Measurements from ENCODE around the gene LDAF1. TPM values are rescaled to one million over a fixed set of nuclear protein-coding genes. Genes with fewer than 3 reads are reported as not detected.

Gene LDAF1
- total RNA-seq, 1 experiment from 2014 or later, result 18.7 TPM

DNA sequence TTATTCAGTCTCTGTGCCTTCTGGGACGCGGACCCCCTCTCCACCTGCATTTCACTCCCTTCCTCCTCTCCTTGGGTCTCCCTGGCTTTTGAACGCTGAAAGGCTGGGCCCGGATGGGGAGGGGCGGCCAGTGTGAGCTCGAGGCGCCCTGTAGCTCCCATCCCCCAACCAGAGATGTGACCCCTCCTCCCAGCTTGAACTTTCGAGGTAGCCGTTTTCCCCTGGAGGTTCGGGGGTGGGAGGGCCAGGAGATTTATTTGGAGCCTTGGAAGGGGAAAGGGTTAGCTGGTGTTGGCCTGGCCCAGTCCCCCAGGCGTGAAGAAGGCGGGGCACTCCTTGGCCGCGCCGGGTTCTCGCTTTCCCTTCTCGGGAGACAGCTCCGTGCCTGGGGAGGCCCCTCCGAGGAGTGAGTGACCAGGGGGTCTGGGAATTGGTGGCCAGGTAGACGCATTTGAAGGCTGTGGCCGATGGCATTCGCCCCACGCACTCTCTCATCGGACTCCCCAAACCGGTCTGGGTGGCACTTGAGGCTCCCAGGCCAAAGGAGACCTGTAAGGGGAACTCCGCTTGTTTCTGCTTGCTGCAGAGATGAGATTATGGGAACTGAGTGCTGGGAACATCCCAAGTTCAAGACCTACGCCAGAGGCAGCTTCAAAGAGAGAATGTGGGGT, 942 bp downstream of the LDAF1 start:
- Histone ChIP-seq H2BK5ac (ENCODE audit: insufficient read length, low read length) (no peak overlapping the region), H3K23me2 (ENCODE audit: insufficient read length, low read depth, low read length, poor library complexity, severe bottlenecking) (peaks cover 13% of the 10 kb centered on the region), H4K5ac (ENCODE audit: insufficient read length, low read depth, low read length) (no peak overlapping the region), H4K91ac (ENCODE audit: insufficient read length, low read depth, low read length) (no peak overlapping the region), H3K9ac (ENCODE audit: extremely low read depth, insufficient read length, low read length) (peak overlapping the region; percentile 25), H3K14ac (ENCODE audit: insufficient read depth, low read length) (no peak overlapping the region), H2BK120ac (ENCODE audit: low read depth, low read length, poor library complexity, severe bottlenecking) (no peak overlapping the region), H3K4me2 (ENCODE audit: insufficient read depth, insufficient read length, low read length) (peak overlapping the region; percentile 86), H4K8ac (replicated peaks; ENCODE audit: insufficient read length, low read depth, low read length) (no peak overlapping the region), H3K18ac (ENCODE audit: insufficient read length, low read depth, low read length) (no peak overlapping the region), H2AK5ac (ENCODE audit: insufficient read length, low read length) (no peak overlapping the region), H3K9me3 (ENCODE audit: control insufficient read depth, low read depth, low read length) (no peaks in the 10 kb centered on the region), H4K20me1 (ENCODE audit: control insufficient read depth, insufficient read depth, insufficient read length) (no peaks in the 10 kb centered on the region), H3K23ac (ENCODE audit: insufficient read length, low read depth, low read length) (no peak overlapping the region), H2AFZ (ENCODE audit: low read length) (no peak overlapping the region), H3T11ph (ENCODE audit: low read length) (no peak overlapping the region), H3K79me1 (ENCODE audit: insufficient read depth, low read depth, low read length, poor library complexity, severe bottlenecking) (no peaks in the 10 kb centered on the region), H2BK15ac (ENCODE audit: low read depth, low read length) (no peak overlapping the region), H3K56ac (ENCODE audit: insufficient read length, low read depth, low read length) (no peak overlapping the region), H3K27ac (ENCODE audit: insufficient read length, low read depth, low read length) (no peak overlapping the region), H3K4ac (ENCODE audit: low read depth, low read length) (no peak overlapping the region), H3K79me2 (ENCODE audit: insufficient read depth, low read length) (no peaks in the 10 kb centered on the region), H2BK12ac (ENCODE audit: insufficient read length, low read depth, low read length) (no peak overlapping the region), H3K27me3 (ENCODE audit: insufficient read depth, low read length) (no peaks in the 10 kb centered on the region; the same call in 1 of the 2 replicates), H2BK20ac (ENCODE audit: low read depth, low read length, poor library complexity, severe bottlenecking) (no peak overlapping the region), H3K4me1 (ENCODE audit: insufficient read depth, low read length) (peaks cover 4% of the 10 kb centered on the region; the same call in 1 of the 2 replicates)
- TF ChIP-seq, protein P1, sequence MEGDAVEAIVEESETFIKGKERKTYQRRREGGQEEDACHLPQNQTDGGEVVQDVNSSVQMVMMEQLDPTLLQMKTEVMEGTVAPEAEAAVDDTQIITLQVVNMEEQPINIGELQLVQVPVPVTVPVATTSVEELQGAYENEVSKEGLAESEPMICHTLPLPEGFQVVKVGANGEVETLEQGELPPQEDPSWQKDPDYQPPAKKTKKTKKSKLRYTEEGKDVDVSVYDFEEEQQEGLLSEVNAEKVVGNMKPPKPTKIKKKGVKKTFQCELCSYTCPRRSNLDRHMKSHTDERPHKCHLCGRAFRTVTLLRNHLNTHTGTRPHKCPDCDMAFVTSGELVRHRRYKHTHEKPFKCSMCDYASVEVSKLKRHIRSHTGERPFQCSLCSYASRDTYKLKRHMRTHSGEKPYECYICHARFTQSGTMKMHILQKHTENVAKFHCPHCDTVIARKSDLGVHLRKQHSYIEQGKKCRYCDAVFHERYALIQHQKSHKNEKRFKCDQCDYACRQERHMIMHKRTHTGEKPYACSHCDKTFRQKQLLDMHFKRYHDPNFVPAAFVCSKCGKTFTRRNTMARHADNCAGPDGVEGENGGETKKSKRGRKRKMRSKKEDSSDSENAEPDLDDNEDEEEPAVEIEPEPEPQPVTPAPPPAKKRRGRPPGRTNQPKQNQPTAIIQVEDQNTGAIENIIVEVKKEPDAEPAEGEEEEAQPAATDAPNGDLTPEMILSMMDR (conservative IDR thresholded peaks at IDR 0.05), result no peak
- Mint-ChIP-seq H3K27ac (peak overlapping the region; percentile 32 to 87 (median 78)), H3K4me3 (peak overlapping the region; percentile 80 to 92), H3K36me3 (ENCODE audit: insufficient read depth in 1 of 3, low read depth in 3 of 3) (peaks cover 17 to 32% (median 30%) of the 10 kb centered on the region in 3 experiments; a peak in 6 of 7 replicates), H3K9me3 (no peaks in the 10 kb centered on the region; a peak in 1 of 5 replicates), H3K4me1 (peaks cover 15 to 22% of the 10 kb centered on the region in 2 experiments), H3K27me3 (ENCODE audit: low read depth) (peaks cover 8% of the 10 kb centered on the region)
- WGBS (ENCODE audit: extremely low coverage, insufficient read length, low lambda C conversion rate), result no CpG with 5 or more reads among the region's 27 CpGs
- peak; percentile 71 for DNase-seq
